Transverse colon (tissue), 4 donors: ENCODE measurements around the gene MMP25.

Experiments used
- CTCF ChIP-seq, 5 experiments: fragments of 200-600 bp in 3 of 5; fragments of 450-650 bp in 2 of 5; sonication (generic) in 3 of 5; IDR thresholded peaks; 1 replicate in 2 of 5; 2 replicates in 3 of 5; pipeline ENCODE4 v1.5.1; 2016 to 2017; ENCODE audit warnings: antibody characterized with exemption in 5 of 5, inconsistent platforms in 3 of 5, mild to moderate bottlenecking in 2 of 5, moderate library complexity in 1 of 5
- EP300 ChIP-seq: sonication (generic); formaldehyde crosslinking; IDR thresholded peaks from one replicate; pipeline ENCODE4 v1.6.1; 2017; ENCODE audit warnings: antibody characterized with exemption, low read depth
- POLR2A ChIP-seq: fragments of 450-650 bp; IDR thresholded peaks from one replicate; pipeline ENCODE4 v1.6.1; 2016; ENCODE audit warnings: antibody characterized with exemption, mild to moderate bottlenecking, moderate library complexity
- POLR2AphosphoS5 ChIP-seq, 3 donors: sonication (generic); formaldehyde crosslinking; IDR thresholded peaks; one replicate each; pipeline ENCODE4 v1.6.1; 2016; ENCODE audit warnings: antibody characterized with exemption in 3 of 3

GRCh38 chr16:3026003-3026378 is 20.4 kb upstream of the MMP25 start:
- no peak for TF ChIP-seq POLR2AphosphoS5 (IDR thresholded peaks at IDR 0.05)
- no peak for TF ChIP-seq CTCF (IDR thresholded peaks at IDR 0.05)
- no peak for TF ChIP-seq POLR2A
- no peak for TF ChIP-seq EP300
